Left forelimb (tissue), 1 donor: ENCODE data around the gene FAM162A.
A peak's percentile ranks its signal among the peaks of the same experiment; 100 is the strongest.

ENCODE experiments used
- DNase-seq: peaks from one replicate; pipeline ENCODE4 v3.0.0-alpha.2; 2018; ENCODE audit warnings: low spot score

FAM162A gene

GRCh38 chr3:122387709-122388108, 3.7 kb downstream of the FAM162A start:
- DNase-seq = no peak

GRCh38 chr3:122389197-122389596, 5.2 kb downstream of the FAM162A start:
- no peak for DNase-seq

GRCh38 chr3:122389892-122390291, 5.9 kb downstream of the FAM162A start:
- DNase-seq = no peak

GRCh38 chr3:122390665-122391064, 6.7 kb downstream of the FAM162A start:
- no peak for DNase-seq

GRCh38 chr3:122391681-122392446, 7.9 kb downstream of the FAM162A start:
- no peak for DNase-seq

GRCh38 chr3:122392868-122393844, 9.2 kb downstream of the FAM162A start:
- DNase-seq = no peak

- no peak for DNase-seq
These were observed 10.2 kb downstream of the FAM162A start for GRCh38 chr3:122394173-122394572.

- DNase-seq = no peak
These were observed 11.6 kb downstream of the FAM162A start for GRCh38 chr3:122395582-122395981.

- DNase-seq = no peak
These were observed 12.5 kb downstream of the FAM162A start for GRCh38 chr3:122396511-122396910.

GRCh38 chr3:122397201-122397600, 13.2 kb downstream of the FAM162A start:
- DNase-seq = no peak

GRCh38 chr3:122398920-122399319, 14.9 kb downstream of the FAM162A start:
- DNase-seq = no peak

- no peak for DNase-seq
These were observed 19.5 kb downstream of the FAM162A start for GRCh38 chr3:122403489-122403888.

GRCh38 chr3:122405015-122405414, 21.0 kb downstream of the FAM162A start:
- DNase-seq = no peak

- DNase-seq = no peak
These were observed 22.2 kb downstream of the FAM162A start for GRCh38 chr3:122406198-122406597.

GRCh38 chr3:122407946-122408345, 24.0 kb downstream of the FAM162A start:
- DNase-seq = no peak

GRCh38 chr3:122409446-122409845, 25.5 kb downstream of the FAM162A start:
- DNase-seq = no peak

GRCh38 chr3:122410111-122410510, 26.1 kb downstream of the FAM162A start:
- DNase-seq = no peak

- DNase-seq = no peak
These were observed 26.7 kb downstream of the FAM162A start for GRCh38 chr3:122410639-122411038.

GRCh38 chr3:122414391-122414790, 30.4 kb downstream of the FAM162A start:
- no peak for DNase-seq

- DNase-seq = peak; percentile 64
These were observed 31.2 kb downstream of the FAM162A start for GRCh38 chr3:122415104-122415744.

- DNase-seq = peak; percentile 99
These were observed 32.0 kb downstream of the FAM162A start, which contains the start of gene WDR5B for GRCh38 chr3:122415762-122416654. TSS of gene WDR5B (minus strand) at chr3:122416062. CDS start at chr3:122415528, 534 bp downstream.
